Smooth muscle cell (in vitro differentiated cells): ENCODE results near the gene KHSRP. TPM values are rescaled to one million over a fixed set of nuclear protein-coding genes. Genes with fewer than 3 reads are reported as not detected.

Experiments
- DNase-seq: peaks from one replicate; lab custom pipeline; 2025; ENCODE audit not compliant: unreplicated experiment; lab: John Stamatoyannopoulos, UW
- H2AFZ ChIP-seq: fragments of 200-600 bp; sonication (generic); 2 replicates; pipeline ENCODE4 v1.6.0; 2016; ENCODE audit warnings: antibody characterized with exemption, low read depth, mild to moderate bottlenecking
- H3F3A ChIP-seq: fragments of 200-600 bp; sonication (generic); 2 replicates; pipeline ENCODE4 v1.6.0; 2017; ENCODE audit warnings: antibody characterized with exemption, low read depth
- H3K27ac ChIP-seq: fragments of 200-600 bp; sonication (generic); 2 replicates; pipeline ENCODE4 v1.5.1; 2016; ENCODE audit warnings: low read depth, mild to moderate bottlenecking
- H3K27me3 ChIP-seq: fragments of 200-600 bp; sonication (generic); 2 replicates; pipeline ENCODE4 v1.6.1; 2016; ENCODE audit warnings: low read depth, mild to moderate bottlenecking
- H3K36me3 ChIP-seq: fragments of 200-600 bp; sonication (generic); 2 replicates; pipeline ENCODE4 v1.5.1; 2016; ENCODE audit warnings: low read depth
- H3K4me1 ChIP-seq: fragments of 200-600 bp; sonication (generic); 2 replicates; pipeline ENCODE4 v1.5.1; 2016; ENCODE audit warnings: low read depth
- H3K4me2 ChIP-seq: fragments of 200-600 bp; sonication (generic); 2 replicates; pipeline ENCODE4 v1.6.0; 2016; ENCODE audit warnings: mild to moderate bottlenecking
- H3K4me3 ChIP-seq: fragments of 200-600 bp; sonication (generic); 2 replicates; pipeline ENCODE4 v1.5.1; 2016; ENCODE audit warnings: mild to moderate bottlenecking
- H3K79me2 ChIP-seq: fragments of 200-600 bp; sonication (generic); 2 replicates; pipeline ENCODE4 v1.6.0; 2016; ENCODE audit warnings: low read depth, mild to moderate bottlenecking
- H3K9ac ChIP-seq: fragments of 200-600 bp; sonication (generic); 2 replicates; pipeline ENCODE4 v1.6.0; 2016; ENCODE audit warnings: low read depth
- H3K9me3 ChIP-seq: fragments of 200-600 bp; sonication (generic); replicated peaks from 2 replicates; pipeline ENCODE4 v1.5.1; 2016; ENCODE audit warnings: low read depth
- H4K20me1 ChIP-seq: fragments of 200-600 bp; sonication (generic); 2 replicates; pipeline ENCODE4 v1.6.0; 2016; ENCODE audit warnings: low read depth
- CTCF ChIP-seq: fragments of 200-600 bp; sonication (generic); IDR thresholded peaks from 2 replicates; pipeline ENCODE4 v1.5.1; 2017; ENCODE audit warnings: borderline replicate concordance, mild to moderate bottlenecking, antibody characterized with exemption; ENCODE audit not compliant: insufficient read depth, poor library complexity, severe bottlenecking
- WGBS: methylation state at CpG from one replicate; pipeline ENCODE4 v1.1.7; 2016; ENCODE audit warnings: low lambda C conversion rate; 5-methylcytosine and 5-hydroxymethylcytosine counted together
- polyA plus RNA-seq: library from polyadenylated mRNA; unstranded; fragments of >200 nt; fragmentation: Nextera tagmentation; extraction: Ambion mirVana; gene quantifications from 2 replicates; pipeline ENCODE4 v1.2.1, GENCODE V29; 2016
- total RNA-seq: library from RNA; depleted of rRNA; stranded (reverse); fragments of >200 nt; gene quantifications from 2 replicates; pipeline ENCODE4 v1.2.3, GENCODE V29; 2014

Gene KHSRP
- total and polyA plus RNA-seq, 2 experiments from 2014 or later = 59.1 to 179 TPM

GRCh38 chr19:6384381-6384780 lies 40.2 kb downstream of the KHSRP start:
- 95% methylated on average over 4 of the region's 4 CpGs for WGBS
- peaks cover 13% of the 10 kb centered on the region for H3K36me3 ChIP-seq

GRCh38 chr19:6383188-6383587 lies 41.4 kb downstream of the KHSRP start:
- no peaks in the 10 kb centered on the region for H3K9me3 ChIP-seq
- H3K36me3 ChIP-seq = peaks cover 12% of the 10 kb centered on the region
- H3K4me1 ChIP-seq = no peaks in the 10 kb centered on the region
- no peak overlapping the region for H3K27ac ChIP-seq
- H2AFZ ChIP-seq = no peak overlapping the region
- DNase-seq = no peak
- 98% methylated on average over 19 of the region's 19 CpGs for WGBS
- no peaks in the 10 kb centered on the region for H4K20me1 ChIP-seq
- H3K4me3 ChIP-seq = no peak overlapping the region
- H3K9ac ChIP-seq = no peak overlapping the region
- H3K4me2 ChIP-seq = no peak overlapping the region
- H3F3A ChIP-seq = peaks cover 5% of the 10 kb centered on the region
- no peak for TF ChIP-seq CTCF
- H3K79me2 ChIP-seq = no peaks in the 10 kb centered on the region
- no peaks in the 10 kb centered on the region for H3K27me3 ChIP-seq

More at GRCh38 chr19:6384381-6384780, 40.2 kb downstream of the KHSRP start:
- no peaks in the 10 kb centered on the region for H3K27me3 ChIP-seq
- H3K27ac ChIP-seq = no peak overlapping the region
- H3K4me2 ChIP-seq = no peak overlapping the region
- no peaks in the 10 kb centered on the region for H3K4me1 ChIP-seq
- no peaks in the 10 kb centered on the region for H3K9me3 ChIP-seq
- no peaks in the 10 kb centered on the region for H3F3A ChIP-seq
- DNase-seq = no peak
- H4K20me1 ChIP-seq = no peaks in the 10 kb centered on the region
- no peak overlapping the region for H3K9ac ChIP-seq
- no peak overlapping the region for H3K4me3 ChIP-seq
- H3K79me2 ChIP-seq = peaks cover 9% of the 10 kb centered on the region
- no peak for TF ChIP-seq CTCF
- no peak overlapping the region for H2AFZ ChIP-seq

- no peaks in the 10 kb centered on the region for H3K4me1 ChIP-seq
- no peak overlapping the region for H3K4me2 ChIP-seq
- peaks cover 12% of the 10 kb centered on the region for H3K36me3 ChIP-seq
- no peak overlapping the region for H3K27ac ChIP-seq
- no peaks in the 10 kb centered on the region for H3K9me3 ChIP-seq
- no peak overlapping the region for H3K9ac ChIP-seq
- no peak overlapping the region for H2AFZ ChIP-seq
- no peak for DNase-seq
- H3K4me3 ChIP-seq = no peak overlapping the region
- WGBS = 97% methylated on average over 39 of the region's 40 CpGs
- H3K79me2 ChIP-seq = no peaks in the 10 kb centered on the region
- H3K27me3 ChIP-seq = no peaks in the 10 kb centered on the region
- TF ChIP-seq CTCF = no peak
- peaks cover 15% of the 10 kb centered on the region for H3F3A ChIP-seq
- H4K20me1 ChIP-seq = no peaks in the 10 kb centered on the region
Measured at GRCh38 chr19:6381030-6381750, 43.4 kb downstream of the KHSRP start.

GRCh38 chr19:6379744-6380143 lies 44.9 kb downstream of the KHSRP start:
- no peak overlapping the region for H3K9ac ChIP-seq
- WGBS = 93% methylated on average over 3 of the region's 3 CpGs
- no peak overlapping the region for H3K4me2 ChIP-seq
- no peaks in the 10 kb centered on the region for H3K27me3 ChIP-seq
- H4K20me1 ChIP-seq = no peaks in the 10 kb centered on the region
- no peak overlapping the region for H3K4me3 ChIP-seq
- peaks cover 12% of the 10 kb centered on the region for H3K36me3 ChIP-seq
- H2AFZ ChIP-seq = no peak overlapping the region
- no peaks in the 10 kb centered on the region for H3K4me1 ChIP-seq
- no peak for DNase-seq
- H3K79me2 ChIP-seq = no peaks in the 10 kb centered on the region
- peaks cover 15% of the 10 kb centered on the region for H3F3A ChIP-seq
- no peak for TF ChIP-seq CTCF
- H3K27ac ChIP-seq = no peak overlapping the region
- H3K9me3 ChIP-seq = no peaks in the 10 kb centered on the region
